DMS153 treated with DMSO at 0.1 percent for 48 hours (cell line): ENCODE results near the gene COA8.
A peak's percentile ranks its signal among the peaks of the same experiment; 100 is the strongest.
"Not testable (repeated sequence)": the region's sequence is repeated elsewhere in the genome, so short reads cannot be mapped to it uniquely, and the experiment has no call there.

ENCODE experiments used
- DNase-seq: peaks from one replicate; lab custom pipeline; 2025; ENCODE audit not compliant: unreplicated experiment; lab: John Stamatoyannopoulos, UW

COA8 gene

DNA sequence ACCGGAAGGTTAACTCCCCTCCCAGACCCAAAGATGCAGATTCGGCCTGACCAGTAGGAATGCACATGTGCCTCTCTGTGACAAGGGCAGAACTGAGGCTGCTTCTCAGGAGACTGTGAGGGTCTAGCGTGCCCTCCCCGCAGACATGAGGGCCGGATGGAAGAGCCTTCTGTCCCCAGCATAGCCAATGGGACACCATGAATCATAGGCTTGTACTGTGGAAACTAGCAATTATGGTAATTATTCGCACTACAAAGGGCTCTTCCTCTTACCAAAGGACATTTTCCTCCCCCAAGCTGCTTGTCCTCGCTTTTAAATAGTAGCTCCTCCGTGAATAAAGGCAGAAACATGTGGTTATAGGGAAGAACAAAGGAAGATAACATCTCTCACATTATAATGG, 6.2 kb downstream of the COA8 start:
- no peak for DNase-seq

DNA sequence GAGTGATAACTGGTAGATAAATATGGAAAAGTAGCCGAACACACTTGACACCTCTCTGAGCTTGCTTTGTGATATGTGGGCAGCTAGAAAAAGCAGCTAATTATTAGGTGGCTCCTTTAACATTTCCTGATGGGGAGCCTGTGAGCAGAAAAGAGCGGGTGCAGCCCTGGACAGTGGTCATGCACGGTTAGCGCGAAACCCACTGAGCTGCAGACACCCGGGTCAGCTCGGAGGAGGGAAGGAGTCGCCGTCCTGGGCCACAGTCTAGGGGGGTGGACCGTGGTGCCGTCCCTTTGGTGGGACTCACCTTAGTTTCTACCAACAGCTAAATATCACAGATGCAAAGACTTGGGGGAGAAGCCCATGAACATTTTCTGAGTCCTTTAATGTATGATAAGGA, 6.6 kb downstream of the COA8 start:
- DNase-seq: no peak

DNA sequence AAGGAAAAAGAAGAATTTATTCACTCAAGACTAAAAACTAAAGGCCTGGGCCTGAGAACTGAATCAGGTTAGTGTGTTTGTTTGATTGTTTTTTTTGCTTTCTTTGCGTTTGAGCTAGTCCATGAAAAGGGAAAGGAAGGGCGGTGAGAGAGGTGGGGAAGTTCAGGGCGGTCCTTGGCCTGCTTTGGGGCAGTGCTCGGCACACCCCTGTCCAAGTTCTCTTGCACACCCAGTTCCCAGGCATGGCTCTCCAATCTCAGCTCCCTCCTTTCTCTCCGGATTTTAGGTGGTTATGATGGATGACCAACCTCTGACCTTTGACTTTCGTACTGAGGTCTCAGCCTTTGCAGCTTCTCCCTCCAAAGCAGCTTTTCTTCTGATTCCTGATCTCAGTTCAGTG, 11.3 kb downstream of the COA8 start:
- DNase-seq: no peak

DNA sequence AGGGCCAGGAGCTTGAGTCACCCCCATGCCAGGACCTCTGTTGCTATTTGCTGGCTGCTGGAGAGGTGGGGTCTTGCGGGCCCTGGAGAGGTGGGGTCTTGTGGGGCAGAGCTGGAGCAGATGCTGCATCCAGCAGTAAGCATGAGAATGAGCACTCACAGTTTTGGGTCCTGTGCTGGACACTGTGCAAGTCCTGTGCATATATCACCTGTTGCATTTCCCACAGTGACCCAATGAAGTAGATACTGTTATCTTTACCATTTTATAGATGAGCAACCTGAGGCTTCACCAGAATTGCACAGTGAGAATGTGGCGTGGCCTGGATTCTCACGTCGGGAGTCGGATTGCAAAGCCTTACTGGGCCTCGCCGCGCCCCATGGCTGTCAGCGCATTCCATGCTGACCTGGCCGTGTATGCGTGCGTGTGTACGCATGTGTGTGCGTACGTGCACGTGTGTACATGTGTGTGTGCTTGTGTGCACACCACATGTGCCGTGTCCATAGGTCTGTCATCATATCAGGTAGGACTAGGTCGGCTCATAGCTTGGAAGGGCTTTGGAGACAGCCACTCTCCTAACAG, 12.0 kb downstream of the COA8 start:
- DNase-seq: no peak

DNA sequence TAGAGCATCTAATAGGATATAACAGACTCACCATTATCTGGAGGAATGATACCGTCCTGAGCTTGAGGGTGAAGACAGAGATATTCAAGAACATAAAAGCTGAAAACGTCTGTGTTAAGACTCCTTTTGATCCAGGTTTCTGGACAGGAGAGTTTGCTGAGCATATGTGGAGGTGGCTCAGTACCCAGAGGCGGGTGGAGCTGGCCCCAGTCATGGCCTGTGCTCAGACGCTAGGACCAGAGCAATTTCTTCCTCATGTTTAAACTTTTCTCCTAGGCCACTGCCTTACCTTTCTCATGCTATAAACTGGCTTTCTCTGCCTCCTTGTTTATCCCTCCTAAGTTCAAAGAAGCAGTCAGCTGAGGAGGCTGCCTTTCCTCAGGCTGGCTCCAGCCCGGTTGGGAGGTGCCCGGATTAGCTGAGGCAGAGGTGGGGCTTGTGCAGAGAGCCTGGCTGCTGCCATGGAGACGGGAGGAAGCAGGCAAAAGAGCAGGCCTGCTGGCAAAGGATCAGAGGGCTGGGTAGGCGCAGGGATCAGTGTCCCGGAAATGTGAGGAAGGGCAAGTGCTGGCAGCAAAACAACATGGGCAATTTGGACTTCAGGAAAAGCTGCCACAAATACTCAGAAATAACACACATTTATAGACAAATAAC, 13.7 kb downstream of the COA8 start:
- peak; percentile 53 for DNase-seq

DNA sequence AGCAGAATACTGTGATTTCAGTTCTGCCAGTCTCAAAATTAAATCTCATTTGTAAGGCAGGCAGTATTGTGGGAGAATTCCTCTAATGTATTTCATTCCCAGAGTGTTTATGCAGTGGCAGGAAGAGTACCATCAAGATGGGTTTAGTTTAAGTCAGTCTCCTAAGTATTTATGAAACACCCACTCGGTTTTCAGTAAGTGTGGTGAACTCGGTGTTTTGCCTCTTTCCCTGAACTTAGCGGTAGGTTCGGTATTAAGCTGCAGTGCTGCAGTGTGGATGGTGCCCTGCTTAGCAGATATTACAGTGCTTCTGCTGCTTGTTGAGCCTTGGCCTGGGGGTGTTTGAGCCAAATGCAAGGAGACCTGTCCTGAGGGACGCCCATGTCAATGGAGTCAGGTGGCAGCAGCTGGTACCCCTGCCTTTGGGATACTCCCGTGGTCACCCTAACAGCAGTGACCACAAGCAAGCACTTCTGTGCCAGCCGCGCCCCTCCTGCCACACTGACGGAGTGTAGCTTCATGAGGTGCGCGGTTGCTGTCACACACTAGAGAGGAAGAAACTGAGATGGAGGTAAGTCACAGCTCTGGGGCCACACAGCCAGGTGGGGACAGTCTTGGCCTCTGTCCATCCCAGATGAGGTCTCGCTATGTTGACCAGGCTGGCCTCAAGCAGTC, 15.8 kb downstream of the COA8 start:
- DNase-seq: no peak

DNA sequence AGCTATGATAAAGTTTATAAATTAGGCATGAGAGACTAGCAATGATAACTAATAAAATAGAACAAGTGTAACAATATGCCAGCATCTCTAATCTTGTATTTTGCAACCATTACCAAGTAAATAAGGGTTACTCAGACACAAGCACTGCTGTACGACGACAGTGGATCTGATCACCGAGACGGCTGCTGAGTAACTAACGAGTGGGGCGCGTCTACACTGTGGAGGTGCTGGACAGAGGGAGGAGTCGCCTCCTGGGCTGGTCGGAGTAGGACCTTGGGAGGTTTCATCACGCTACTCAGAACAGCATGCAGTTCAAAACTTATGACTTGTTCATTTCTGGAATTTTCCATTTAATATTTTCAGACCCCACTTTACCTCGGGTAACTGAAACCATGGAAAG, 18.4 kb downstream of the COA8 start:
- DNase-seq: no peak

DNA sequence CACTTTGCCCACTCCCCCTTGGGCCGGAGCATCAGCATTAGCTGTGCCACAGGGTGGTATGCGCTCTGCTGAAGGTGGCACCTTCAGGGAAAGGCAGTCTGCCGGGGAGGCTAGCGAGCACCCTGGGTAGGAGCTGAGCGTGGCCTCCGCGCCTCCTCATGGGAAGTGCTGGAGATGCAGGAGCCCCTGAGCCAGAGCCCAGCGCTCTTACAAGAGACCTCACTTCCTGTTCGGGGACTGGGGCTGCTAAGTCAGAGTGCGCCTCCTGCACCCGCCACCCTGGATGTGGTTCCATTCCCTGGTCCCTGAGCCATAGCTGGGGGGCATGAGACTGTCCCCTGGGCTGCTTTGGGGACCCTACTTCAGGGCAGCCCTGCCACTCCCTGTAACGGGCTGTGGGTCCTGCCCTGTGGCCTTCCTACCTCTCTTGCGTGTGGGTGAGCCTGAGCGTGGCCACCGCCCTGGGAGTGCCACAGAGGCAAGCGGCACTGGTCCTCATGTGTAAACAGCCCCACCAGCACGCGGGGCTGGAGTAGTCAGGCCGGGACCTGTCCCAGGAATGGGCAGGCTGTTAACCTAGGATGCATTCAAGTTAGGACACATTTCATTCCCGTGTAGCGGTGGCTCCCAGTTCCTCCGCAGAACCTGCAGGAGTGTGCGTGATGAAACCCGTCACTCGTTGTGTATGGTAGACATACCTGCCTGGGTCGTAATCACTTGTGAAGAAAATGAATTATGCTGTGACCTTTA, 19.4 kb downstream of the COA8 start:
- DNase-seq: no peak

DNA sequence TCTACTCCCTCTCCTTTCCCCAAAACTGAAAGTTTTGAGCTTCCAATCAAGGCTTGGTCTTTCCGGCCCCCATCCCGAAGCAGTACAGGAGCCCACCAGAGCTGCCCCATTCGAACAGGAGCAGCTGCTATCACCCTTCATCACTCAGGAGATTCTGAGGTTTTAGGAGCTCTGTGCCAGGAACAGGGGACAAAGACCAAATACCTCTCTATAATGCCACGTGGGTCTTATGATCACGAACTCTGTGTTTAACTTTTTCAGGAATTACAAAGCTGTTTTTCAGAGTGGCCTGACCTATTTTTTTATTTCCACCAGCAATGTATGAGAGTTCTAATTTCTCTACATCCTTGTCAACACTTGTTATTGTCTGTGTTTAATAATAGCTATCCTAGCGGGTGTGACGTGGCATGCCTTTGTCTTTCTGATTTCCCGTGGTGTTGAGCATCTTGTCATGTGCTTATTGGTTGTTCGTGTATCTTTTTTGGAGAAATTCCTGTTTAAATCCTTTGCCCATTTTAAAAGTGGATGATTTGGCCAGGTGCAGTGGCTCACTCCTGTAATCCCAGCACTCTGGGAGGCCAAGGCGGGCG, 21.7 kb downstream of the COA8 start:
- DNase-seq: no peak

DNA sequence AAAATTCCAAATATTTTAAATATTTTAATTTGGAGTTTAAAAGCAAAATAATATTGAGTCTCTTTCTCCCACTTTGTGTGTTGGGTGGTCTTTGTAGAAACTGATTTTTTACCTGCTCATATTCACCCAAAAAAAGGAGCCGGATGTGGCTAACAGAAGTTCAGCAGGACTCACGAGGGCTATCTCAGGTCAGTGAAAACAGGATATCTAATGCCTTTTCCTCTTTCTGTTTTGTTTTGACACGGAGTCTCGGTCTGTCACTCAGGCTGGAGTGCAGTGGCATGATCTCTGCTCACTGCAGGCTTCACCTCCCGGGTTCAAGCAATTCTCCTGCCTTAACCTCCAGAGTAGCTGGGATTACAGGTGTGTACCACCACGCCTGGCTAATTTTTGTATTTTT, 30.8 kb downstream of the COA8 start:
- no peak for DNase-seq

DNA sequence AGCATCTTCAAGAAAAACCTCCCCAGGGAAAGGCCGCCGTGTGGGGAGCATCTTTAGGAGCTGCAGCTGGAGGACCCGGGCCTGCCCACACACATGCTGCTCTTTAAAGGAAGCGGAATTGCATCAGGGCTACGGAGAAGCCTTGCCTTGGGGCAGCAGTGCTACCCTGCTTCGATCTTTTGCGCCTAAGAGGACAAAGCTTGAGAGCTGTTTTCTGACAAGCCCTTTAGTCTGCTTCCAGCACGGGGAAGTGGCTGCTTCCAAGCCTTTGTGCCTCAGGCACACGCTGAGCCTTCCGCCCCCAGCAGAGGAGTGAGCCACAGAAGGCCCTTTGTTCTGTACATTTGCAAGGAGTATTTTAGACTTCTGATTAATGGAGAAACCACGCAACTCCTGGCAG, 31.5 kb downstream of the COA8 start:
- DNase-seq: no peak

DNA sequence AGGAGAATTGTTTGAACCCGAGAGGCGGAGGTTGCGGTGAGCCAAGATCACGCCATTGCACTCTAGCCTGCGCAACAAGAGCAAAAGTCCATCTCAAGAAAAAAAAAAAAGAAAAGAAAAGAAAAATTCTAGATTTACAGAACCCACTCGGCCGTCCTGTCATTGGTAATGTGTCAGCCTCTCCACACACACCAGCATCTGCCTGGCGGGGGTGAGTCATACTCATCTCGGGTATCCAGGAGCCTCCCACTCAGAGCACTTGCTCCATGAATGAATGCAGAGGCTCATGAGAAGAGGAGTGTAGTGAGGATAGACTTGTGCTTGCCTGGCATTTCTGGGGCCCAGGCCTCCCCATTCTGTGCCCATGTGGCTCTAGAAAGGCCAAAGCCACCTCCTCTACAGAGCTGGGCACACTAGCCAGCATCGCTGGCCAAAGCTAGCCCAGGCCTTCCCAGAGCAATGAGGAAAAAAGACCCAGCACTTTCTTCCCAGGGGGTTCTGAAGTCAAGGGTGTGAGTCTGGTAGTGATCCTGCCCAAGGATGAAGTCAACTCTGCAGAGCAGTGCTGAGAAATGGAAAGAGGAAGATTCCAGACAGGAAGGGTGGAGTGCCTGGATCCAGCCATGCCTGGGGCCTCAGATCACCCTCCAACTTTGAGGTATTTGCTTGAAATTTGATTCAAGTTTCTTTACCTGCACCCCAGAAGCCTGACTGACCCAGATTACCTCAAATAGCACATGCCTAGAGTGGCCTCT, 35.0 kb downstream of the COA8 start:
- DNase-seq: no peak

DNA sequence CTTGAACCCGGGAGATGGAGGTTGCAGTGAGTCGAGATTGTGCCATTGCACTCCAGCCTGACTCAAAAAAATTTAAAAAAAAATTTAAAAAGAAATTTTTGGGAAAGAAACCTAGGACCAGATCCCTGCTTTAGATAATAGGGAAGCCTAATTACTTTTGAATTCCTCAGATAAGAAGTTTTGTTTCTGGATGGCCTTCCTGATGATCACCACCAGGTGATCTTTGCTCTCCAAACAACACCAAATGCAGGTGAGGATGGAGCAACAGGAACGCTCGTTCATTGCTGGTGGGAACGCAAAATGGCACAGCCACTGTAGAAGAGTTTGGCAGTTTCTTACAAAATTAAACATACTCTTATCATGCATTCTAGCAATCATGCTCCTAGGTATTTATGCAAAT, 37.7 kb downstream of the COA8 start:
- no peak for DNase-seq

DNA sequence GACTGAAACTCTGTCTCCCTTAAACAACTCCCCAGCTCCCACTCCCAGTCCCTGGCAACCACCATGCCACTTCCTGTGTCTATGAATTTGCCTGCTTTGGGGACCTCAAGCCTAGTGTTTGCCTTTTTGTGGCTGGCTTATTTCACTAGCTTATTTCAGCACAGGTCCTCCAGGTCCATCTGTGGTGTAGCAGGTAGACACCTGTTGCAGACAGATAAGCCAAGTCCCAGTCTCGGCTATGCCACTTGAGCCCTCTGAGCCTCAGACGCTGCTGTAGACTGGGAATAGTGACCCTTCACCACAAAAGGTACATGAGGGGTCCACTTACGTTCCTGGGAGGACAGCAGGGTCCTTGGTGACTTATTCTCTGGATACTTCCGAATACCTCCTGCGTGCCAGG, 41.9 kb downstream of the COA8 start:
- no peak for DNase-seq

DNA sequence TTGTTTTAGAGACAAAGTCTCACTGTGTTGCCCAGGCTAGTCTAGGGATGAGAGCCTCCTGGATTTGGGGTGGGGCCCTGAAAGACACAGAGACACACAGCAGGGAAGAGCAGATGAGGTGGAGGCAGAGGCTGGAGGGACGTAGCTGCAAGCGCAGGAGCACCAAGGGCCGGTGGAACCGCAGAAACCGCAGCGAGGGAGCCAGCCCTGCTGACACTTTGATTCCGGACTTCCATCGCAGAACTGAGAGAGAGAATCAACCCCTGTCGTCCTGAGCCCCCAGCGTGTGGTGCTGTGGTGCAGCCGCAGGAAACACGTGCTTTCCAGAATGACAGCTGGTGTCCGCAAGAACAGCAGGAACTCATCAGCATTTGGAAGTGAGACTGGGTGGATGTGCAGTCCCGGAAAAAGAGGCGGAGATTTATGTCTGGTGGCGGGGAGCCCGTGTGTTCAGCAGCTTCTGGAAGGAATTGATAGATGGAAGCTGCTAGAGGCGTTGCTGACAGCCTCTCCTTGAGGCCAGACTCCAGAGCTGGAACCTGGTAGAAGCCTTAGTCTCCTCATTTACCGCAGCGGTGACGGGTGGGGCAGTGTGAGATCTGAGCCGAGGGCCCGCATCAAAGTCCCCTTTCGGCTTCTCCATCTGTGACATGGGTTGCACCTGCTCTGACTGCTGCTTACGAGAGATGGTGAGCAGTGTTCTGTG, 44.4 kb downstream of the COA8 start:
- no peak for DNase-seq

DNA sequence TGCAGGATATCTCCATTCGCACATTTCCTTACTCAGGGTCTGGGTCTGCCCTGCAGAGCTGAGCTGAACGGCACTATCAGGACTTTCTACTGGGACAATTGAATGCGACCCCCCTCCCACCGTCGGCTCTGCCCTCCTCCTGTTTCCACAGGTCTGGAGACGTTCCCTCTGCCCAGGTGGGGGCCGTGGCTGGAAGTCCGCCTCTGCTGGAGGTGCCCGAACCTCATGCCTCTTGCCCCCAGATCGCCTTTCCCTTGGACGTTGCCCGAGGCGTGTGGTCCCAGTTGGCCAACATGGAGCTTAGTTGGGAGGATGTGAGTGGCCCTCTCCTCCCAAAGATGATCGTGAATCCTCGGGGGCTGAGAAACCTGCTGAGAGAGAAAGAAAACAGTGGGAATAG, 45.1 kb downstream of the COA8 start:
- no peak for DNase-seq

DNA sequence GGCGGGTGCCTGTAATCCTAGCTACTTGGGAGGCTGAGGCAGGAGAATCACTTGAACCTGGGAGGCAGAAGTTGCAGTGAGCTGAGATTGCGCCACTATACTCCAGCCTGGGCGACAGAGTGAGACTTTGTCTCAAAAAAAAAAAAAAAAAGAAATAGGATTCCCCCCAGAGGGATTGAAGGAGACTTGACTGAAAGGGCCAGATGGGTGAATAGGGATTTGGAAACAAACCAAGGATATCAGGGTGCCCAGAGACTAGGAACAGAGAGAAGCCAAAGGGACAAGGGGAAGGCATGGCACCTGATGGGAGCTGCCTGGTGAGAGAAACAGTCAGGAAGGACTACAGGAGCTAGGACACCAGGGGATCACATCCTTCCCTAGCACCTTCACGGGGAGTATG, 46.3 kb downstream of the COA8 start:
- not testable (repeated sequence) for DNase-seq

DNA sequence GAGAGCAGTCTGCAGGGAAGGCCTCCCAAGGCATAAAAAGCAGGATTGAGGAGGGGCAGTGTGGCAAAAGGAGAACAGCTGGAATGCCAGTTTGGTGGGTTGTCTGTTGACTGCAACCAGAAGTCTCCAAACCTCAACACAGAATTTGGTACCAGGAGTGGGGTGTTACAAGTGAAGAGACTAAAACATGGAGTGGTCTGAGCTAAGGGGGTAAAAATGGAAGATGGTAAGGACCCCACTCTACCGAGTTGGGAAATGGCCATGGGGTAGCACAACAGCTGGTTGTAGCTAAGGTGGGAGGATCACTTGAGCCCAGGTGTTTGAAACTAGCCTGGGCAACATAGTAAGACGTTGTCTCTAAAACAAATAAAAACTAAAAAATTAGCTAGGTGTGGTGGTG, 48.5 kb downstream of the COA8 start:
- no peak for DNase-seq

DNA sequence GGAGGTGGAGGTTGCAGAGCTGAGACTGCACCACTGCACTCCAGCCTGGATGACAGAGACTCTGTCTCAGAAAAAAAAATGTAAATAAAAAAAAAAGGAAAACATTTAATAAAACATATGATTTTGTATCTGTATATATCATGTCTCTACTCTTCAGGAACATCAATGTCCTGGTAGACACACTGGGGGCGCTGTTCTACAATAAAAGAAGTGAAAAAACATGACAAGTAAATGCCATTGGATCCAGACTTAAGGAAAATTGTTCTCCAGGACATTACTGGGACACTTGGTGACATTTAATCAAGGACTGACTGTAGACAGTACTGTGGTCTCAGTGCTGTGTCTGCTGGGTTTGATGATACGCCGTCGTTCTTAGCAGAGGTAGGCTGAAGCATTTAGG, 50.8 kb downstream of the COA8 start:
- no peak for DNase-seq

DNA sequence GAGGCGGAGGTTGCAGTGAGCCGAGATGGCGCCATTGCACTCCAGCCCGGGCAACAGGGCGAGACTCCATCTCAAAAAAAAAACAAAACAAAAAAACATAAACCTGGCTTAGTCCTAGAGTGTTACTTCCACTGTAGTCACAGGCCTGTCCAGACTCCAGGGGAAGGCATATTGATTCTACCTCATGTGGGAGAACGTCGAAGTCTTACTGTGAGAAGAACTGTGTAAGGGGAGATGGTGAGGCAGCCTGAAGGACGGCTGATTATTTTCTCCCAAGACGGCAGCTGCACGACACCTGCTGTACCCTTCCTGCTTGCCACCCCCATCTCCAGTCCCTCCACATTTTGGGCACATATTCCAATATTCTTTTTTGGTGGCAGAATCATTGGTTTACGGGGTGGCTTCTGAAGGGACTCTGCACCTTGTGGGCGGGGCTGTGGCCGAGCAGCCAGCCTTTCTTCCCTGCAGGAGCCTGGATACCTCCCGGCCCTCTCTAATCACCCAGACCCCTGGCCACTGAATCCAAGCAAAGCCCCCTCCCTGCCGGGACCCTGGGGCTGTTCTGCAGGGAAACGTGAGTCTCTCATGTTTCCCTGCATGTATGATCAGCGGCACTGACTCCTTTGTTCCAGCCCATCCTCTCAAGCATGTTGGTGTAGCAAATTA, 54.0 kb downstream of the COA8 start:
- DNase-seq: no peak
